GM12878 (cell line): ENCODE results near the gene CRYBA1.

Source experiments
- EP300 ChIP-seq, 2 experiments: fragments of 150-350 bp in 1 of 2; IDR thresholded peaks; 2 replicates each; pipeline ENCODE4 v1.6.1; 2011 to 2012; ENCODE audit warnings: low read depth in 2 of 2, low read length in 2 of 2, borderline replicate concordance in 1 of 2, improper control_type of control experiment in 1 of 2, inconsistent platforms in 1 of 2; ENCODE audit not compliant: control insufficient read depth in 1 of 2
- RUNX3 ChIP-seq: IDR thresholded peaks from 2 replicates; pipeline ENCODE4 v1.6.1; 2012; ENCODE audit warnings: low read length, inconsistent platforms
- TF ChIP-seq, protein P1 (sequence below), 3 experiments: IDR thresholded peaks in 2 of 3; conservative IDR thresholded peaks in 1 of 3; 2 replicates each; pipeline ENCODE4 v1.5.1; 2011; ENCODE audit warnings: low read depth in 3 of 3, low read length in 3 of 3, mild to moderate bottlenecking in 3 of 3, control low read depth in 2 of 3, moderate library complexity in 2 of 3, inconsistent platforms in 1 of 3, mixed read lengths in 1 of 3; ENCODE audit not compliant: control insufficient read depth in 2 of 3, insufficient read depth in 1 of 3; ENCODE audit errors: extremely low read depth in 1 of 3

DNA sequence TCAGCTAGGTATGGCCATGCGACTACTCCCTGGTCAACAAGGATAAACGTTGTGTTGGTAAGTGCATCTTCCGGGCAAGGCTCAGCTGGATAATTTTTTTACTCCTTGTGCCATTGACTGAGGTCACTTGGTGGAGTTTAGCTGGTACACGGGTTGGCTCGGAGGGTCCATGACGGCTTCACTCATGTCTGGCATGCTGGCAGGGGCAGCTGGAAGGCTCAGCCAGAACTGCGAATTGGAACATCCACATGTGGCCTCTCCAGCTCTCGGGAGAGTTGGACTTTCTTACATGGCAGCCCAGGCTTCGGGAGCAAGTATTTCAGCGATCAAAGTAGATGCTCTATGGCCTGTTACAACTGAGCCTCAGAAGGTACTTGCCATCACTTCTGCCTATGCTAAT, 31.5 kb upstream of the CRYBA1 start:
- TF ChIP-seq EP300 (IDR thresholded peaks at IDR 0.05; ENCODE audit: borderline replicate concordance in 1 of 2, control insufficient read depth in 1 of 2, low read depth in 2 of 2, low read length in 2 of 2) (no peak), RUNX3 (no peak)
- TF ChIP-seq, protein P1, sequence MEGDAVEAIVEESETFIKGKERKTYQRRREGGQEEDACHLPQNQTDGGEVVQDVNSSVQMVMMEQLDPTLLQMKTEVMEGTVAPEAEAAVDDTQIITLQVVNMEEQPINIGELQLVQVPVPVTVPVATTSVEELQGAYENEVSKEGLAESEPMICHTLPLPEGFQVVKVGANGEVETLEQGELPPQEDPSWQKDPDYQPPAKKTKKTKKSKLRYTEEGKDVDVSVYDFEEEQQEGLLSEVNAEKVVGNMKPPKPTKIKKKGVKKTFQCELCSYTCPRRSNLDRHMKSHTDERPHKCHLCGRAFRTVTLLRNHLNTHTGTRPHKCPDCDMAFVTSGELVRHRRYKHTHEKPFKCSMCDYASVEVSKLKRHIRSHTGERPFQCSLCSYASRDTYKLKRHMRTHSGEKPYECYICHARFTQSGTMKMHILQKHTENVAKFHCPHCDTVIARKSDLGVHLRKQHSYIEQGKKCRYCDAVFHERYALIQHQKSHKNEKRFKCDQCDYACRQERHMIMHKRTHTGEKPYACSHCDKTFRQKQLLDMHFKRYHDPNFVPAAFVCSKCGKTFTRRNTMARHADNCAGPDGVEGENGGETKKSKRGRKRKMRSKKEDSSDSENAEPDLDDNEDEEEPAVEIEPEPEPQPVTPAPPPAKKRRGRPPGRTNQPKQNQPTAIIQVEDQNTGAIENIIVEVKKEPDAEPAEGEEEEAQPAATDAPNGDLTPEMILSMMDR (IDR thresholded peaks at IDR 0.05 in 2 of 3, conservative IDR thresholded peaks at IDR 0.05 in 1 of 3; ENCODE audit: control insufficient read depth in 2 of 3, extremely low read depth in 1 of 3, insufficient read depth in 1 of 3, low read depth in 3 of 3, low read length in 3 of 3): no peak
